AG04449 (cell line): ENCODE measurements around the gene PKNOX1.
"Not testable (repeated sequence)": the region's sequence is repeated elsewhere in the genome, so short reads cannot be mapped to it uniquely, and the experiment has no call there.

Experiments used
- CTCF ChIA-PET: fragments of 350-600 bp; formaldehyde crosslinking; extraction: SDS; loops from one replicate; lab custom pipeline; 2021; ENCODE audit warnings: antibody characterized with exemption; lab: Yijun Ruan, JAX
- POLR2A ChIA-PET: fragments of 400-600, 350-600 bp; formaldehyde crosslinking; extraction: SDS; loops from one replicate; lab custom pipeline; 2020; ENCODE audit warnings: antibody characterized with exemption, inconsistent platforms; lab: Yijun Ruan, JAX
- DNase-seq: peaks from one replicate; pipeline ENCODE4 v3.0.0-alpha.2; 2010; ENCODE audit warnings: low read depth, low spot score
- H3K4me3 ChIP-seq: 2 replicates; pipeline ENCODE4 v1.5.1; 2011; ENCODE audit warnings: low read depth, mild to moderate bottlenecking, control low read depth, low read length
- CTCF ChIP-seq: IDR thresholded peaks from one replicate; pipeline ENCODE4 v1.5.1; 2011; ENCODE audit warnings: mild to moderate bottlenecking, moderate library complexity, low read length, control low read depth, inconsistent platforms; ENCODE audit not compliant: insufficient read depth; ENCODE audit errors: missing control alignments

Gene PKNOX1

DNA sequence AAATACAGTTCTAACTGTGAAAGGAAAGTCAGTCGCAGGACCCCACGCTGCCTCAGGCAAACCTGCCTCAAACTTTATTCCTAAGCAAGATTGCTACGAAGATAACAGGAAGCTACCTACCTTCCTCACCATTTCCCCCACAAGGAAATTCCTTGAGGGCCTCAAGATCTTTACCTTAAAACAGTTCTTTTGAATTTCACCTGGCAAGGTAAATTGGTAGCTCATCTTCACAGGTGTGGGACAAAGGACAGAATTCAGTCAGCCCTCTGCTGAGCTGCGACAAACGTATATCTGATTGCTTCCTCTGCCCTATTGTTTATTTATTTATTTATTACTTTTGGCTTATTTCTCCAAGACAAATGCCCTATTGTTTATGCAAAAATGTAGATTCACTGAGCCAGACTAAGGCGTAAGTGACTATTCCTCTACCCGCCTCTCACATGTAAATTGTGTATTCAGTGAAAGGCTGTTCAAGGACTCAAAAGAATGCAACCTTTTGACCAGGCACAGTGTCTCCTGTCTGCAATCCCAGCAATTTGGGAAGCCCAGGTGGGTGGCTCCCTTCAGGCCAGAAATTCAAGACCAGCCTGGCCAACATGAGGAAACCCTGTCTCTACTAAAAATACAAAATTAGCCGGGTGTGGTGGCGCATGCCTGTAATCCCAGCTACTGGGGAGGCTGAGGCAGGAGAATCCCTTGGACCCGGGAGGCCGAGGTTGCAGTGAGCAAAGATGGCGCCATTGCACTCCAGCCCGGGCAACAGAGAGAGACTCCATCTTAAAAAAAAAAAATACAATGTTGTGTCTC is 17.3 kb upstream of the PKNOX1 start:
- TF ChIP-seq CTCF: no peak
- H3K4me3 ChIP-seq: no peak overlapping the region
- POLR2A ChIA-PET: no interaction called here
- DNase-seq: no peak
- CTCF ChIA-PET: no interaction called here

- POLR2A ChIA-PET, H3K4me3 ChIP-seq, CTCF ChIA-PET, DNase-seq: not testable (repeated sequence)
Measured at GRCh38 chr21:42958122-42958521, 16.2 kb upstream of the PKNOX1 start.

DNA sequence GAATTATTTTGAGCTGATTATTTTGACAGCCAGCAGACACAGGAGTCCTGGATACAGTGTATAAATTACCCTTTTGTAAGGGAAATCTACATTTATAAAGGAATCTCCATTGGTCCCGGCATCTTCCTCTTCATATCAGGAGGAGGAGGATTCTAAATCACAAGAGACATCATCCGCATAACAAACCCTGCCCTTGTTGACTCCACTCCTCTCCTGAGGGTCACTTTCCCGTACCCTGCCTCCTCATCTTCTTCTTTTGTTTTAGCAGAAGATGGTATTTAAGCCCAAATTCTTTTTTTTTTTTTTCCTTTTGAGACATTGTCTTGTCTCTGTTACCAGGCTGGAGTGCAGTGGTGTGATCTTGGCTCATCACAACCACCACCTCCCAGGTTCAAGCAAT is 14.6 kb upstream of the PKNOX1 start:
- H3K4me3 ChIP-seq: no peak overlapping the region
- ChIA-PET CTCF (interaction anchor here (1.6 kb wide), 1 partner anchor 13 kb away, joined by 4 read pairs; no protein-coding TSS in a partner anchor), POLR2A (no interaction called here)
- no peak for TF ChIP-seq CTCF
- DNase-seq: no peak

DNA sequence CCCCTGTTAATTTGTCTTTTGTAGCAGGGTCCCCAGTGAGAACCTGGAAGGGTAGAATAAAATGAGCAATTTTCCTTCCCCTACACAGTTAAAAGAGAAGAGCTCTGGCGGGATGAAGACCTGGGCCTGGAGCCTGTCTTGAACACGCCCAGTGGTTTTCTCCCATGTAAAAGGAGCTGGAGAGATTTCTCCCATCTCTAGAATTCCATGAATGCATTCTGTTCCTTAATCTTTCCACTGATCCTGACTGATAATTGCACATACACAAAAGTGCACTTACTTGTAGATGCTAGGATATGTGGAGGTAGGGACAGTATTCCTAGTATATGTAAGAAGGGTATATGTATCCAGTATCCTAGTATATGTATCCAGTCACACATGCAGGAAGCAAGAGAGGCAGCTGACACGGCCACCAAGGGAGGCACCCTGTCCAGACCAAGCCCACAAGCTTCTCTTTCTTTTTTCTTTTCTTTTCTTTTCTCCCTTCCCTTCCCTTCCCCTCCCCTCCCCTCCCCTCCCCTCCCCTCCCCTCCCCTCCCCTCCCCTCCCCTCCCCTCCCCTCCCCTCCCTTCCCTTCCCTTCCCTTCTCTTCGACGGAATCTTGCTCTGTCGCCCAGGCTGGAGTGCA is 11.9 kb upstream of the PKNOX1 start:
- DNase-seq: no peak
- POLR2A ChIA-PET: no interaction called here
- no peak for TF ChIP-seq CTCF
- H3K4me3 ChIP-seq: no peak overlapping the region
- CTCF ChIA-PET: no interaction called here

DNA sequence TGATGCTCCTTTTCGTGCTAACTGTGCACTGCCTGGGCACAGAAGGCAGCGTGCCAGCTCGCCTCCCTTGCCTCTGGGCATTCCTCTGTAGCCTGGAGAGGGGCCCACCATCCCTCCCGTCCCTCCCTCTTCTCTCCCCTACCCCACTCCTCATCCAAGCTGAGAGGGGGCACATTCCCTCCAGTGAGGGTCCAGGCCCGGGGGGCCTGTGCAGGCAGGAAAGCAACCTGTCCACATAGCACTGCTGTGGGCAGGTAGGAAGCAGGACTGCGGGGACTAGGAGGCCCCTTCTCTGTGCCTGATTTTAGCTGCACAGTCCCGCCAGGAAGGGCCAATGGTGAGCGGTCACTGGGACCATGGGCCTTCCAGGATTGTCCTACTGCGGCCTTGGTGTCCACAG is 10.3 kb upstream of the PKNOX1 start:
- POLR2A ChIA-PET: no interaction called here
- H3K4me3 ChIP-seq: no peak overlapping the region
- DNase-seq: no peak
- CTCF ChIA-PET: no interaction called here
- TF ChIP-seq CTCF: no peak

DNA sequence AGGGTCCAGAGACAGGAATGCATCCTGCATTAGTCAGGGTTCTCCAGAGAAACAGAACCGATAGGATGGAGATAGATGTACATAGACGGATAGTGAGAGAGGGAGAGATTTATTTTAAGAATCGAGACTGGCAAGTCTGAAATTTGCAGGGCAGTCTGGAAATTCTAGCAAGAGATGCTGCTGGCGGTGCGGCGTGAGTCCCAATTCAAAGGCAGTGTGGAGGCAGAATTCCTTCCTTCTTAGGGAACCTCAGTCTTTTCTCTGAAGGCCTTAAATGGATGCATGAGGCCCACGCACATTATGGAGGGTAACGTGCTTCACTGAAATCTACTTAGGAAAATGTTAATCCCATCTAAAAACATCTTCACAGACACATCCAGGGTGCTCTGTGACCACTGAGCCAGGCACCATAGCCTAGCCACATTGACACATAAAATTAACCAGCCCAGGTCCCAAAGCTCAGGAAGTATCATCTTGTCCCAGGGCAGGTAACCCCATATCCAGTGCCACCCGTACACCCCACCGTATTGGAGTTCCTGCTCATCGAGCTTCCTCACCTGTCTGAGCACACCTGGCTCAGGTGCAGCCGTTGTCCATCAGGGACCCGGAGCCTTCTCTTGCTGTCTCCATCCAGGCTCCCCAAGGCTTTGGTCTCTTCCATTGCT is 9.7 kb upstream of the PKNOX1 start:
- TF ChIP-seq CTCF: no peak
- POLR2A ChIA-PET: no interaction called here
- CTCF ChIA-PET: no interaction called here
- no peak for DNase-seq
- no peak overlapping the region for H3K4me3 ChIP-seq
